Measurements from ENCODE around the gene MFSD12. TPM values are rescaled to one million over a fixed set of nuclear protein-coding genes. Genes with fewer than 3 reads are reported as not detected.
A peak's percentile ranks its signal among the peaks of the same experiment; 100 is the strongest.

MFSD12 gene
- total RNA-seq, 2 experiments from 2014 or later = 61.0 to 63.5 TPM

DNA sequence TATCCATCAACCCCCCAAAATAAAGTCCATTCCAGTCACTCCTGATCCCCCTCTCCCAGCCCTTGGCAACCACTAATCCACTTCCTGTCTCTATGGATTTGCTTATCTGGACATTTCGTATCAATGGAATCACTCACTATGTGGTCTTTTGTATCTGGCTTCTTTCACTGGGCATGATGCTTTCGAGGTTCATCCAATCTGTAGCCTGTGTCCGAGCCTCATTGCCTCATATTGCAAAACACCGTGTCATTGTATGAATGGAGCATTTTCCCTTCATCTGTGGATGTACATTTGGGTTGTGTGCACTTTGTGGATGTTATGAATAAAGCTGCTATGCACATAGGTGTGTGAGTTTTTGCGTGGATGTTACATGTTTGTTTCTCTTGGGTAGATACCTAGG lies 52.7 kb downstream of the MFSD12 start:
- H3K36me3 Mint-ChIP-seq (ENCODE audit: low read depth) = peaks cover 30% of the 10 kb centered on the region
- H3K27ac Mint-ChIP-seq = peak overlapping the region; percentile 99
- no peak for ATAC-seq
- H3K4me1 Mint-ChIP-seq (ENCODE audit: low read depth) = peaks cover 53% of the 10 kb centered on the region
- CTCF ChIA-PET = interaction anchor here (10.1 kb wide), 1 partner anchor 19 kb away, joined by 62 read pairs; the partner anchor contains the start of gene SMIM44
- POLR2A ChIA-PET = interaction anchor here (0.7 to 1.1 kb wide), 2 partner anchors 128 to 554 kb away, joined by 3 read pairs; no protein-coding TSS in a partner anchor
- no peak for DNase-seq
- peak overlapping the region; percentile 82 for H3K4me3 Mint-ChIP-seq
- no peaks in the 10 kb centered on the region for H3K9me3 Mint-ChIP-seq (ENCODE audit: insufficient read depth)
- H3K27me3 Mint-ChIP-seq (ENCODE audit: low read depth) = no peaks in the 10 kb centered on the region

DNA sequence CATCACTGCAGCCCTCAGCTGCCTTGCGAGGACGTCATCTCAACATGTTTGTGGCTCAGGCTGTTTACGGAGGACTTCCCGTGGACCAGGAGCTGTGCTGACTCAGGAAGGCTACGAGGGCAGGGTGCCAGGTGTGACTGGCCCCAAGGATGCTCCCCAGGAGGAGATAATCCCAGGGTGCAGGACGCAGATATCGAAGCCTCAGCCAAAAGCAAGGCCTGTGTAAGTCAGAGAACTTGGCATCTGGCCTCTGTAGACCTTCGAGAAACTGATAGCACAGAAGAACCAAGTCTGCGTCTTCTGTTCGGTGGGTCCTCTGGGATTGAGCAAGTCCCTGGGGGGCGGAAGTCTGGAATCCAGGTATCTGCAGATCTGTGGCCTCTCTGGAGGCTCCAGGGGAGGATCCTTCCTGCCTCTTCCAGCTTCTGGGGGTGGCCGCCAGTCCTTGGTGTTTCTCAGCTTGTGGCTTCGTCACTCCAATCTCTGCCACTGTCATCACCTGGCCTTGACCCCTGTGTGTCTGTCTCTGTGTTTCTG lies 54.3 kb downstream of the MFSD12 start:
- Mint-ChIP-seq H3K4me3 (no peak overlapping the region), H3K27me3 (ENCODE audit: low read depth) (no peaks in the 10 kb centered on the region), H3K27ac (no peak overlapping the region), H3K4me1 (ENCODE audit: low read depth) (peaks cover 44% of the 10 kb centered on the region), H3K9me3 (ENCODE audit: insufficient read depth) (no peaks in the 10 kb centered on the region), H3K36me3 (ENCODE audit: low read depth) (peaks cover 17% of the 10 kb centered on the region)
- ATAC-seq = no peak
- DNase-seq = no peak
- POLR2A ChIA-PET = interaction anchor here (0.5 to 1.2 kb wide), 2 partner anchors 8 to 503 kb away, joined by 3 read pairs; no protein-coding TSS in a partner anchor
- CTCF ChIA-PET = interaction anchor here (1.3 to 10.1 kb wide), 2 partner anchors 18 to 42 kb away, joined by 3 to 62 read pairs; partner anchors contain the start of gene SMIM44

DNA sequence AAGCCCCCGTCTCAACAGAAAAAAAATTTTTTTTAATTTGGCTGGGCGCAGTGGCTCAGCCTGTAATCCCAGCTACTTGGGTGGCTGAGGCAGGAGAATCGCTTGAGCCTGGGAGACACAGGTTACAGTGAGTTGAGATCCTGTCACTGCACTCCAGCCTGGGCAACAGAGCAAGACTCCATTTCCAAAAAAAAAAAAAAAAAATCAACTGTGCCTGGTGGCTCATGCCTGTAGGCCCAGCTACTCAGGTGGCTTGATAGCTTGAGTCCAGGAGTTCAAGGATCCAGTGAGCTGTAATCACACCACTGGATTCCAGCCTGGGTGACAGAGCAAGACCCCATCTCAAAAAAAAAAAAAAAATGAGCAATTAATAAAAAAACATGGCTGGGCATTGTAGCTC lies 55.6 kb downstream of the MFSD12 start:
- POLR2A ChIA-PET = no interaction called here
- DNase-seq = no peak
- Mint-ChIP-seq H3K36me3 (ENCODE audit: low read depth) (peaks cover 15% of the 10 kb centered on the region), H3K27ac (no peak overlapping the region), H3K4me1 (ENCODE audit: low read depth) (peaks cover 36% of the 10 kb centered on the region), H3K9me3 (ENCODE audit: insufficient read depth) (no peaks in the 10 kb centered on the region), H3K27me3 (ENCODE audit: low read depth) (no peaks in the 10 kb centered on the region), H3K4me3 (no peak overlapping the region)
- ATAC-seq = no peak
- CTCF ChIA-PET = interaction anchor here (0.6 to 10.1 kb wide), 4 partner anchors 16 to 914 kb away, joined by 3 to 62 read pairs (median 3); partner anchors contain the start of gene SMIM44

DNA sequence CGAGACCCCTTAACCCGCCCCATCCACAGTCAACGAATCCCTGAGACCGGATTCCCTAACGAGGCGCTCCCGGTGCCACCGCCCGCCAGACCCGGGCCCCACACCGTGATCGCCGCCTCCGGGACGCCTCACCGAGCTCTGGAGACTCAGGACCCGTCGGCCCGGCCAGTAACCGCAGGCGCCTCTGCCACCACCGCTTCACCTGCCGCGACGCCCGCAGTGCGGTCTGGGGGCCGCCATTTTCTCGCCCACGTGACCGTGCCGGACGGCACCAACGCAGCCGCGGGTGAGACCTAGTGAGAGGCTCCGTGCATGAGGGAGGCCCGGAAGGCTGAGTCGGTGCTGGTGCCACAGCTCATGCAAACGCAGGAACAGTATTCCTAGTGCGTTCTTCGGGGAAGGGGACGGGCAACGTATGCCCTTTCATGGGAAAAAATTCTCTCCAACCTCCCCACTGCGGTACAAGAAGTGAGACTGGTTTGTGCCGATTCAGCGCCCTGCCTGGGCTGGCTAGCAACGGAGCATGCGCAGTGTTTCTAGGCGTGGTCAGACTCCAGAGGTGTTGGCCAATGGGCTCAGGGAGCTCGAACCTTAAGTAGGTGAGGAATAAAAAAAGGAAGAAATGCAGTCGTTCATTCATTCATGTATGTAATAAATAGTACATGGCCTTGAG lies 56.8 kb downstream of the MFSD12 start, which contains the start of gene DOHH:
Gene DOHH, minus strand, starts transcription at position 246 of the 673 bp plus-strand sequence. CDS start 3,860 bp downstream, outside the sequence.
- no peaks in the 10 kb centered on the region for H3K9me3 Mint-ChIP-seq (ENCODE audit: insufficient read depth)
- H3K4me3 Mint-ChIP-seq = peak within 1 kb of the TSS; percentile 78
- H3K4me1 Mint-ChIP-seq (ENCODE audit: low read depth) = peaks cover 33% of the 10 kb centered on the region
- H3K36me3 Mint-ChIP-seq (ENCODE audit: low read depth) = peaks cover 18% of the 10 kb centered on the region
- ATAC-seq (peak; percentile 86), DNase-seq (peak; percentile 97)
- POLR2A ChIA-PET = interaction anchor here (0.5 to 1.6 kb wide), 4 partner anchors 11 to 90 kb away, joined by 3 to 5 read pairs (median 3); no protein-coding TSS in a partner anchor
- H3K27ac Mint-ChIP-seq = peak within 1 kb of the TSS; percentile 96
- CTCF ChIA-PET = interaction anchor here (0.8 to 10.1 kb wide), 5 partner anchors 15 to 196 kb away, joined by 3 to 62 read pairs (median 3); partner anchors contain the start of gene SMIM44
- no peaks in the 10 kb centered on the region for H3K27me3 Mint-ChIP-seq (ENCODE audit: low read depth)

DNA sequence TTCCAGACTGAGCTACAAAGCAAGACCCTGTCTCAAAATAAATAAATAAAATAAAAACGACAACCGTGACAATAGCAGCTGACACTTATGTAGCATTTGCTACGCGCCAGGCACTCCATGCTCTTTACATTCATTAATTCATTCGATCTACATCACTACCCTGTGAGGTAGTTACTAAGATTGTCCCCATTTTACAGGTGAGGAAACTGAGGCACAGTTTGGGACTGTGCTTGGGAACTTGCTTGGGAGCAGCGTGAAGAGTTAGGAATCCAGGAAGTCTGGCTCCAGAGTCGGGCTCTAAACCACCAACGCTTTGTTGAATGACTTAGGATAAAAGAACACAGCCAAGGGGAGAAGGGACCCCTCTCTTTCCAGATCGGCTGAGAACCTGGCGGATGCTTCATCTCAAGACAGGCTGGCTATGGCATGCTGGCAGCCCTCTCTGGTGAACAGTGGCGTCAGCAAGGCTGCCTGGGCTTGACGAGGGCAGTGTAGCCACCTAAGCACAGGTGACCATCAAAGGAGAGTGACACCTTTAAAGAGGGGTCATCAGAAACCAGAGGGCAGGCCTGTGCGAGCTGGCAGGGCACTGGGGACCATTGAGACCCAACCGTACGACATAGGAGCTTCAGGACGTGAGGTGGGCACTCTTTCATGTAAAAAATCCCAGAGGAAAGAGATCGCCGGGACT lies 57.5 kb downstream of the MFSD12 start:
- H3K4me3 Mint-ChIP-seq = peak overlapping the region; percentile 78
- CTCF ChIA-PET = interaction anchor here (2.3 to 10.1 kb wide), 2 partner anchors 15 to 195 kb away, joined by 8 to 62 read pairs; partner anchors contain the start of gene SMIM44
- H3K27me3 Mint-ChIP-seq (ENCODE audit: low read depth) = no peaks in the 10 kb centered on the region
- H3K36me3 Mint-ChIP-seq (ENCODE audit: low read depth) = peaks cover 25% of the 10 kb centered on the region
- ATAC-seq = peak; percentile 13
- peak overlapping the region; percentile 96 for H3K27ac Mint-ChIP-seq
- peaks cover 31% of the 10 kb centered on the region for H3K4me1 Mint-ChIP-seq (ENCODE audit: low read depth)
- no peaks in the 10 kb centered on the region for H3K9me3 Mint-ChIP-seq (ENCODE audit: insufficient read depth)
- POLR2A ChIA-PET = interaction anchor here (0.5 to 1.6 kb wide), 4 partner anchors 11 to 91 kb away, joined by 3 to 5 read pairs (median 3); no protein-coding TSS in a partner anchor
- no peak for DNase-seq

DNA sequence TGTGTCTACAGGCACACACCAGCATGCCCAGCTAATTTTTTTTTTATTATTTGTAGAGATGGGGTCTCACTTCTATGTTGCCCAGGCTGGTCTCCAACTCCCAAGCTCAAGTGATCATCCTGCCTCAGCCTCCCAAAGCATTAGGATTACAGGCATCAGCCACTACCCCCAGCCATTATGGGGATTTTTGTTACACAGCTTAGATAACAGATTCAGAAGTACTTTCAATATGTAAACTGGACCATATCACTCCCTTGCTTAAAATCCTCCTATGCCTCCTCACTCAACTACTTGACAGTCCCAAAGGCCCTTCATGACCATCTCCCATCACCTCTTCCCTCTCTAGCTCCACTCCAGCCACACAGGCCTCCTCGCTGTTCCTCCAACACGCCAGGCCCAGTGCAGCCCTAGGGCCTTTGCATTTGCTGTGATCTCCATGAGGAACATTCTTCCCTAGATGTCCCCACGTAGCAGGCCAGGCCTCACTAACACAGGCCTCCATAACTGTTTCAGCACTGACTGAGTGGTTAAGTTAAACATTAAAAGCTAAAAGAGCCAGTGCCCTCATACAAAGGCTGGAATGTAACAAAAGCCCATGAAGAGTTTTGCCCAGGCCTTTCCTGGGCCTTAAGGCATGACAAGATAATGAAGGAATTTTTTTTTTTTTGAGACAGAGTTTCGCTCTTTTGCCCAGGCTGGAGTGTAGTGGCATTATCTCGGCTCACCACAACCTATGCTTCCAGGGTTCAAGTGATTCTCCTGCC lies 59.4 kb downstream of the MFSD12 start:
- Mint-ChIP-seq H3K27me3 (ENCODE audit: low read depth) (no peaks in the 10 kb centered on the region), H3K36me3 (ENCODE audit: low read depth) (peaks cover 36% of the 10 kb centered on the region), H3K9me3 (ENCODE audit: insufficient read depth) (no peaks in the 10 kb centered on the region), H3K4me1 (ENCODE audit: low read depth) (peaks cover 32% of the 10 kb centered on the region), H3K27ac (peak overlapping the region; percentile 5), H3K4me3 (no peak overlapping the region)
- ChIA-PET POLR2A (no interaction called here), CTCF (interaction anchor here (10.1 kb wide), 1 partner anchor 13 kb away, joined by 62 read pairs; the partner anchor contains the start of gene SMIM44)
- ATAC-seq (no peak), DNase-seq (no peak)

DNA sequence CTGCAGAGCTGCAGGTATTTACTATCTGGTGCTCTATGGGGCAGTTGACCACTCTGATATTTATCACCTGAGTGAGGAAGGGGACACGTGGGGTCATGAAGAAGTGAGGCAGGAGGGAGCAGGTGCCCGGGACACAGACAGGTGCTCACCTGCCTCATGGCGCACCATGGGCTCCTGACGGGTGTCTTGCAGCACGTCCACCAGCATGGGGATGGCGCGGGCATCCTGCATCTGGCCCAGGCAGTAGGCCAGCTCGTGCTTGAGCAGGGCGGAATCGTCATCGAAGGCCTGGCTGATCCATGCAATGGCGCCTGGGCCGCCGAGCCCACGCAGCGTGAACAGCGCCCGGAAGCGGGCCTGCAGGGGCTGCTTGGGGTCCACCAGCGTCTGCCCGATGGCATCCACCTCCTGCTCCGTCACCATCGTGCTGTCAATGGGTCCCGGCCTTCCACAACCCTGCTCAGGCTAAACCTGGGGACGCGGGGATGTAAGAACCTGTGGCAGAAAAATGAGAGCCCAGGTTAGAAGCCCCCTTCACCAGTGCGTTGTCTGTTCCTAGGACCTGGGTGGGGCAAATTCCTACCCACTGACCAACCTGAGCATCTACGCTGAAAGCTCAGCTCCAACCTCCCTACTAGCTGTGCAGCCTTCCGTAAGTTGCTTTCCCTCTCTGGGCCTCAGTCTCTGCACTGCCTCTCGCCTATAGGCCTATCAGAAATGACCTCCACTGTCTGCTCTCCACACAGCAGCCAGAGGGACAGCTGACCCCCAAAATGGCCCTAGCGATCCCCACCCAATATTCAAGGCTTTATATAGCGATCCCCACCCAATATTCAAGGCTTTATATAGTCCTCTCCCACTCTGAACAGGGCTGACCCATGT lies 60.8 kb downstream of the MFSD12 start:
- Mint-ChIP-seq H3K36me3 (ENCODE audit: low read depth) (peaks cover 39% of the 10 kb centered on the region), H3K27ac (peak overlapping the region; percentile 21), H3K27me3 (ENCODE audit: low read depth) (no peaks in the 10 kb centered on the region), H3K4me3 (no peak overlapping the region), H3K4me1 (ENCODE audit: low read depth) (peaks cover 32% of the 10 kb centered on the region), H3K9me3 (ENCODE audit: insufficient read depth) (no peaks in the 10 kb centered on the region)
- POLR2A ChIA-PET = no interaction called here
- no peak for DNase-seq
- CTCF ChIA-PET = interaction anchor here (10.1 kb wide), 1 partner anchor 11 kb away, joined by 62 read pairs; the partner anchor contains the start of gene SMIM44
- ATAC-seq = no peak

DNA sequence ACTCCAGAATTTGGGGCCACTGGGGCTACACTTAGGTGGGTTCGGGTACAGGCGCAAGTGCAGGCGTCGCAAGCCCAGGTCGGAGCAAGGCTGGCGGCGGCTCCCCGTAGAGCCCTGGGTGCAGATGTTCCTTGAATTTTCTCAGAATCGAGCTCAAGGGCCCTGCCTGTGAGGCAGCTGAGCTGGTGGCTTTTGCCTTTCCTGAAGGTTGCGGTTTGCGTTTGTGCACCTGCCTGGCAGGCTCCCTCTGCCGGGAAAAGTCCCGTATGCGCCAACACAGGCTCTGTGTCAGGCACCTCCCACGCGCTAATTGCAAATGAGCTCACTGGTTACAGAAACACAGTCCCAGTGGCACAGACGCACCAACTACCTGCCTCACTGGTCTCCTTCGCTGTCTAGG lies 62.8 kb downstream of the MFSD12 start:
- peak; percentile 43 for DNase-seq
- Mint-ChIP-seq H3K4me3 (no peak overlapping the region), H3K36me3 (ENCODE audit: low read depth) (peaks cover 36% of the 10 kb centered on the region), H3K9me3 (ENCODE audit: insufficient read depth) (no peaks in the 10 kb centered on the region), H3K27ac (no peak overlapping the region), H3K27me3 (ENCODE audit: low read depth) (no peaks in the 10 kb centered on the region), H3K4me1 (ENCODE audit: low read depth) (peaks cover 20% of the 10 kb centered on the region)
- peak; percentile 38 for ATAC-seq
- ChIA-PET POLR2A (interaction anchor here (0.8 to 1.0 kb wide), 2 partner anchors 9 to 15 kb away, joined by 3 to 5 read pairs; no protein-coding TSS in a partner anchor), CTCF (interaction anchor here (0.6 to 2.0 kb wide), 2 partner anchors 9 to 215 kb away, joined by 3 to 9 read pairs; no protein-coding TSS in a partner anchor)
